PC-3 (cell line): ENCODE measurements around the gene RALGDS.
"Not testable (repeated sequence)": the region's sequence is repeated elsewhere in the genome, so short reads cannot be mapped to it uniquely, and the experiment has no call there.

ENCODE experiments used
- EZH2 ChIP-seq: fragments of 300-600 bp; sonication (generic); IDR thresholded peaks from one replicate; pipeline ENCODE4 v1.6.1; 2017; ENCODE audit warnings: antibody characterized with exemption, mild to moderate bottlenecking, low read length; ENCODE audit not compliant: unreplicated experiment
- EZH2phosphoT487 ChIP-seq: fragments of 300-600 bp; sonication (generic); IDR thresholded peaks from 2 replicates; pipeline ENCODE4 v1.6.1; 2018; ENCODE audit warnings: mild to moderate bottlenecking, antibody characterized with exemption, low read length, borderline replicate concordance

DNA sequence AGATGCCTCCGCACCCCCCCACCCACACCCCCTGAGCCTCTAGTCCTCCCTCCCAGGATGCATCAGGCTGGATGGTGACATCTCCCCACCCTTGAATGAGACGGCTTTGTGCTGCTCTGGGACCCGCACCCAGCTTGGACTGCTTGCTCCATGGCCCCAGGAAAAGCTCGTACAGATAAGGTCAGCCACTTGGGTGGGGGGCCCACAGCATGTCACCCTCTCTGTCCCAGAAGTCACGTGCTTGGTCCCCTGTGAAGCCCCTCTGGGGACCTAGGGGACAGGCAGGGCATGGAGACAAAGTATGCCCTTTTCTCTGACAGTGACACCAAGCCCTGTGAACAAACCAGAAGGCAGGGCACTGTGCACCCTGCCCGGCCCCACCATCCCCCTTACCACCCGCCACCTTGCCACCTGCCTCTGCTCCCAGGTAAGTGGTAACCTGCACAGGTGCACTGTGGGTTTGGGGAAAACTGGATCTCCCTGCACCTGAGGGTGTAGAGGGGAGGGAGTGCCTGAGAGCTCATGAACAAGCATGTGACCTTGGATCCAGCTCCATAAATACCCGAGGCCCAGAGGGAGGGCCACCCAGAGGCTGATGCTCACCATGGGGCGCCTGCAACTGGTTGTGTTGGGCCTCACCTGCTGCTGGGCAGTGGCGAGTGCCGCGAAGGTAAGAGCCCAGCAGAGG lies 38.9 kb downstream of the RALGDS start:
- not testable (repeated sequence) for TF ChIP-seq EZH2, EZH2phosphoT487
